SK-N-SH treated with all-trans-retinoic acid at 6 μM for 48 hours (cell line): ENCODE data around the gene PPP4R1.

Experiments
- ATAC-seq: fragments of 200-7000 bp; cut with Tn5 transposase; 3 replicates; pipeline ENCODE4 v1.9.1; 2020; ENCODE audit warnings: mild to moderate bottlenecking, moderate library complexity
- ARNTL ChIP-seq: fragments of 450-650 bp; formaldehyde crosslinking; IDR thresholded peaks from 2 replicates; pipeline ENCODE4 v1.5.0; 2020; ENCODE audit warnings: low read depth, mild to moderate bottlenecking, moderate library complexity, borderline replicate concordance
- BACH2 ChIP-seq: fragments of 250-450 bp; sonication (Bioruptor Pico); IDR thresholded peaks from 2 replicates; pipeline ENCODE4 v1.9.0; 2021; ENCODE audit warnings: mild to moderate bottlenecking, borderline replicate concordance
- CREB5 ChIP-seq: fragments of 250-450 bp; sonication (Bioruptor Pico); IDR thresholded peaks from 2 replicates; pipeline ENCODE4 v1.5.1; 2020; ENCODE audit warnings: low read depth, mild to moderate bottlenecking, moderate library complexity
- CSRNP3 ChIP-seq: fragments of 250-450 bp; sonication (Bioruptor Pico); IDR thresholded peaks from 2 replicates; pipeline ENCODE4 v1.5.1; 2021; ENCODE audit warnings: mild to moderate bottlenecking, moderate library complexity
- ESRRG ChIP-seq: fragments of 250-450 bp; sonication (Bioruptor Pico); IDR thresholded peaks from 2 replicates; pipeline ENCODE4 v1.6.1; 2021; ENCODE audit warnings: mild to moderate bottlenecking
- GLIS3 ChIP-seq: fragments of 250-450 bp; sonication (Bioruptor Pico); IDR thresholded peaks from 2 replicates; pipeline ENCODE4 v1.5.0; 2020; ENCODE audit warnings: mild to moderate bottlenecking, moderate library complexity
- ISL1 ChIP-seq: fragments of 250-450 bp; sonication (Bioruptor Pico); IDR thresholded peaks from 2 replicates; pipeline ENCODE4 v2.1.2; 2022; ENCODE audit warnings: mild to moderate bottlenecking, moderate library complexity
- OSR1 ChIP-seq: fragments of 250-450 bp; sonication (Bioruptor Pico); IDR thresholded peaks from 2 replicates; pipeline ENCODE4 v1.8.0; 2022; ENCODE audit warnings: moderate library complexity, mild to moderate bottlenecking, inconsistent platforms
- POU6F1 ChIP-seq: fragments of 250-450 bp; sonication (Bioruptor Pico); IDR thresholded peaks from 2 replicates; pipeline ENCODE4 v1.8.0; 2021; ENCODE audit warnings: low read depth, mild to moderate bottlenecking, moderate library complexity, borderline replicate concordance
- PPARA ChIP-seq: fragments of 250-450 bp; sonication (Bioruptor Pico); IDR thresholded peaks from 2 replicates; pipeline ENCODE4 v1.5.0; 2020; ENCODE audit warnings: mild to moderate bottlenecking, borderline replicate concordance
- RARB ChIP-seq: fragments of 250-450 bp; sonication (Bioruptor Pico); IDR thresholded peaks from 2 replicates; pipeline ENCODE4 v1.8.0; 2021; ENCODE audit warnings: mild to moderate bottlenecking, moderate library complexity
- SNAI2 ChIP-seq: fragments of 250-450 bp; sonication (Bioruptor Pico); IDR thresholded peaks from 2 replicates; pipeline ENCODE4 v1.5.0; 2020; ENCODE audit warnings: mild to moderate bottlenecking, moderate library complexity
- TCF4 ChIP-seq: fragments of 250-450 bp; sonication (Bioruptor Pico); IDR thresholded peaks from 2 replicates; pipeline ENCODE4 v1.8.0; 2021; ENCODE audit warnings: mild to moderate bottlenecking, moderate library complexity, borderline replicate concordance
- TOX ChIP-seq: fragments of 250-450 bp; sonication (Bioruptor Pico); IDR thresholded peaks from 2 replicates; pipeline ENCODE4 v1.8.0; 2021; ENCODE audit warnings: mild to moderate bottlenecking, moderate library complexity, borderline replicate concordance
- TSHZ2 ChIP-seq: fragments of 250-450 bp; sonication (Bioruptor Pico); IDR thresholded peaks from 2 replicates; pipeline ENCODE4 v1.5.0; 2020; ENCODE audit warnings: mild to moderate bottlenecking, moderate library complexity
- ZC3H10 ChIP-seq: fragments of 250-450 bp; sonication (Bioruptor Pico); IDR thresholded peaks from 2 replicates; pipeline ENCODE4 v1.5.1; 2021; ENCODE audit warnings: mild to moderate bottlenecking, moderate library complexity
- ZFP3 ChIP-seq: fragments of 250-450 bp; sonication (Bioruptor Pico); IDR thresholded peaks from 2 replicates; pipeline ENCODE4 v1.5.0; 2020; ENCODE audit warnings: mild to moderate bottlenecking, moderate library complexity
- ZFP30 ChIP-seq: fragments of 450-650 bp; formaldehyde crosslinking; IDR thresholded peaks from 2 replicates; pipeline ENCODE4 v1.5.0; 2022; ENCODE audit warnings: mild to moderate bottlenecking, moderate library complexity
- ZNF565 ChIP-seq: fragments of 450-650 bp; formaldehyde crosslinking; conservative IDR thresholded peaks from 2 replicates; pipeline ENCODE4 v1.5.0; 2020; ENCODE audit warnings: low read depth, mild to moderate bottlenecking, moderate library complexity
- ZNF70 ChIP-seq: fragments of 450-650 bp; formaldehyde crosslinking; IDR thresholded peaks from 2 replicates; pipeline ENCODE4 v1.5.0; 2020; ENCODE audit warnings: mild to moderate bottlenecking, moderate library complexity

Gene PPP4R1

GRCh38 chr18:9549405-9549804 lies 65.0 kb downstream of the PPP4R1 start:
- TF ChIP-seq RARB (CRISPR knock-in tag) = no peak
- TF ChIP-seq POU6F1 = no peak
- TF ChIP-seq ISL1 = no peak
- no peak for TF ChIP-seq ZNF565 (CRISPR knock-in tag)
- TF ChIP-seq ARNTL (CRISPR knock-in tag) = no peak
- no peak for TF ChIP-seq ZNF70 (CRISPR knock-in tag)
- no peak for TF ChIP-seq GLIS3
- TF ChIP-seq ESRRG = no peak
- TF ChIP-seq TSHZ2 = no peak
- TF ChIP-seq ZC3H10 (CRISPR knock-in tag) = no peak
- TF ChIP-seq ZFP30 (CRISPR knock-in tag) = no peak
- no peak for TF ChIP-seq OSR1
- TF ChIP-seq TOX (CRISPR knock-in tag) = no peak
- no peak for TF ChIP-seq SNAI2 (CRISPR knock-in tag)
- no peak for TF ChIP-seq BACH2 (CRISPR knock-in tag)
- TF ChIP-seq CSRNP3 (CRISPR knock-in tag) = no peak
- ATAC-seq = no peak; the same call in 2 of the 3 replicates

- no peak for ATAC-seq
- no peak for TF ChIP-seq TCF4 (CRISPR knock-in tag)
- no peak for TF ChIP-seq CREB5 (CRISPR knock-in tag)
- no peak for TF ChIP-seq ISL1
These were observed 66.6 kb downstream of the PPP4R1 start for GRCh38 chr18:9547782-9548181.

- ATAC-seq = no peak
- no peak for TF ChIP-seq GLIS3
- TF ChIP-seq ZFP3 = no peak
- TF ChIP-seq ISL1 = no peak
- no peak for TF ChIP-seq PPARA (CRISPR knock-in tag)
- no peak for TF ChIP-seq ZFP30 (CRISPR knock-in tag)
These were observed 67.9 kb downstream of the PPP4R1 start for GRCh38 chr18:9546468-9546867.

- TF ChIP-seq CREB5 (CRISPR knock-in tag) (no peak), CSRNP3 (CRISPR knock-in tag) (no peak), TOX (CRISPR knock-in tag) (no peak), PPARA (CRISPR knock-in tag) (no peak), ZNF565 (CRISPR knock-in tag) (no peak), ZFP3 (no peak), RARB (CRISPR knock-in tag) (no peak), OSR1 (no peak), TCF4 (CRISPR knock-in tag) (no peak), BACH2 (CRISPR knock-in tag) (no peak), ARNTL (CRISPR knock-in tag) (no peak)
- ATAC-seq = no peak
These were observed 69.3 kb downstream of the PPP4R1 start for GRCh38 chr18:9545029-9545428.
